HG02798 (cell line): ENCODE results near the gene GUCY2C.
"Not testable (repeated sequence)": the region's sequence is repeated elsewhere in the genome, so short reads cannot be mapped to it uniquely, and the experiment has no call there.

Experiments
- ATAC-seq: cut with Tn5 transposase; IDR thresholded peaks from one replicate; pipeline ENCODE4 v1.9.1; 2021; ENCODE audit warnings: mild to moderate bottlenecking; ENCODE audit not compliant: unreplicated experiment, poor library complexity

GUCY2C gene

GRCh38 chr12:14689144-14689543 is 7.3 kb downstream of the GUCY2C start:
- no peak for ATAC-seq

GRCh38 chr12:14682231-14682630 is 14.2 kb downstream of the GUCY2C start:
- ATAC-seq = not testable (repeated sequence)

- ATAC-seq = no peak
Observed at GRCh38 chr12:14681625-14682024, 14.8 kb downstream of the GUCY2C start.

GRCh38 chr12:14681190-14681589 is 15.2 kb downstream of the GUCY2C start:
- ATAC-seq = no peak

GRCh38 chr12:14678547-14679150 is 17.8 kb downstream of the GUCY2C start:
- no peak for ATAC-seq

GRCh38 chr12:14668591-14668990 is 27.8 kb downstream of the GUCY2C start:
- ATAC-seq = no peak

- ATAC-seq = no peak
Observed at GRCh38 chr12:14665354-14666348, 30.7 kb downstream of the GUCY2C start.

GRCh38 chr12:14664434-14665023 is 31.9 kb downstream of the GUCY2C start:
- no peak for ATAC-seq

- ATAC-seq = no peak
Observed at GRCh38 chr12:14663002-14663401, 33.4 kb downstream of the GUCY2C start.

GRCh38 chr12:14656846-14657245 is 39.6 kb downstream of the GUCY2C start:
- ATAC-seq = no peak

- ATAC-seq = no peak
Observed at GRCh38 chr12:14655284-14655683, 41.1 kb downstream of the GUCY2C start.

- no peak for ATAC-seq
Observed at GRCh38 chr12:14654842-14655241, 41.6 kb downstream of the GUCY2C start.

GRCh38 chr12:14654416-14654815 is 42.0 kb downstream of the GUCY2C start:
- ATAC-seq = no peak

- no peak for ATAC-seq
Observed at GRCh38 chr12:14652483-14652882, 43.9 kb downstream of the GUCY2C start.

GRCh38 chr12:14651371-14651770 is 45.0 kb downstream of the GUCY2C start:
- no peak for ATAC-seq

GRCh38 chr12:14650789-14651188 is 45.6 kb downstream of the GUCY2C start:
- ATAC-seq = no peak

- no peak for ATAC-seq
Observed at GRCh38 chr12:14647028-14647750, 49.2 kb downstream of the GUCY2C start.

GRCh38 chr12:14643251-14643650 is 53.1 kb downstream of the GUCY2C start:
- no peak for ATAC-seq

GRCh38 chr12:14638066-14638465 is 58.3 kb downstream of the GUCY2C start:
- ATAC-seq = no peak

- ATAC-seq = no peak
Observed at GRCh38 chr12:14635776-14636175, 60.6 kb downstream of the GUCY2C start.

- no peak for ATAC-seq
Observed at GRCh38 chr12:14630793-14631192, 65.6 kb downstream of the GUCY2C start.
